ENCODE data around the gene CUX1. TPM values are rescaled to one million over a fixed set of nuclear protein-coding genes. Genes with fewer than 3 reads are reported as not detected.

Gene CUX1
- total RNA-seq, 1 experiment from 2014 or later = 116 TPM

DNA sequence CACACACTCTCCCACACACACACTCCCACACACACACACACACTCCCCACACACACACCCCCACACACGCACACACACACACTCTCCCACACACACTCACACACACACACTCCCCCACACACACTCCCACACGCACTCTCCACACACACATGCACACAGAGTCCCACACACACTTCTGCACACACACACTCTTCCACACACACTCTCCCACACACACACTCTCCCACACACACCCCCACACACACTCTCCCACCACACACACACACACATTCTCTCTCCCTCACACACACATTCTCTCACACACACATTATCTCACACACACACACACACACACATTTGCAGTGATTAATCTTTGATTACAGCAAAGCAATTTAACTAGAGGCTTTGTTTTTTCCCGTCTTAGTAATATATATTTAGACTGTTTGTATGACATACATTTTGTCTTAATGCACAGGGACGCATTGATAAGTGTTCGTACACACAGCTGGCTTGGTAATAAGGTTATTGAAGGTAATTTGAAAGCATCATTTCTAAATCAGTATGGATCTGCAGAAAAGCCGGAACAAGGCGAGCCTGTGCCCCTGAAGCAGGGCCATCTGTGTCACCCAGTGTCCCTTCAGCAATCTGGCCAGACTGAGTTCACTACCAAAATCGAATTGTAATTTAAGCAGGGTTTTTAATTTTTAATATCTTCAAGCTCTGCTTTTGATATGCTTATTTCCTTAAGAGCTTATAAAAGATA, 399.3 kb downstream of the CUX1 start:
- no TSS peak for BruUV-seq (replicated peaks)

DNA sequence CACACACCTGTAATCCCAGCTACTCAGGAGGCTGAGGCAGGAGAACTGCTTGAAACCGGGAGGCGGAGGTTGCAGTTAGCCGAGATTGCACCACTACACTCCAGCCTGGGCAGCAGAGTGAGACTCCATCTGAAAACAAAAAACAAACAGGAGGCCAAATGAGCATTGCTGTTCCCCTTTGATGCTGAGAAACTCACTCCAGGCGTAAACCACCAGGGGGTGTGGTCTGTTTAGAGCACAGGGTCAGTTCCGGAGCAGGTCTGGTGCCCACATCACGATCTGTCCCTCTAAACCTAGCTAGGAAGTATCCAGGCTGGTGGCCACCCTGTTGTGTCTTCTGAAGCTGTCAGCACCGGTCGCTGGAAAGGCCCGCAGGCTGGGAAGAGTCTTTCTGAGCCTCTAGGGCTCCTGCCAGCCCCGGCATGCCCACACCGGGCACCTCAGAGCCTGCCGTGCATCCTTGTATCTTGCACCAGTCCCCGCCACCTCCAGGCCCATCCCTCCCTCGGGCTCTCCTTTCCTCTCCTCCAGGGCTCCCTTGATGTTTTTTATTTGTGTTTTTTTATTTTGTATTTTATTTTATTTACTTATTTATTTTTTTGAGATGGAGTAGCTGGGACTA, 402.9 kb downstream of the CUX1 start:
- no peaks in the 10 kb centered on the region; the same call in 1 of the 2 replicates for H3K36me3 ChIP-seq (ENCODE audit: control insufficient read depth, insufficient read depth, low read length)
- Mint-ChIP-seq H3K9me3 (ENCODE audit: unreplicated experiment) (no peaks in the 10 kb centered on the region), H3K27me3 (ENCODE audit: insufficient read depth, unreplicated experiment) (no peaks in the 10 kb centered on the region), H3K27ac (ENCODE audit: unreplicated experiment) (no peak overlapping the region), H3K36me3 (ENCODE audit: insufficient read depth, unreplicated experiment) (peaks cover 65% of the 10 kb centered on the region), H3K4me3 (ENCODE audit: unreplicated experiment) (no peak overlapping the region), H3K4me1 (ENCODE audit: low read depth, unreplicated experiment) (no peaks in the 10 kb centered on the region)
- H3K9me3 ChIP-seq = no peaks in the 10 kb centered on the region
- TF ChIP-seq, protein P1, sequence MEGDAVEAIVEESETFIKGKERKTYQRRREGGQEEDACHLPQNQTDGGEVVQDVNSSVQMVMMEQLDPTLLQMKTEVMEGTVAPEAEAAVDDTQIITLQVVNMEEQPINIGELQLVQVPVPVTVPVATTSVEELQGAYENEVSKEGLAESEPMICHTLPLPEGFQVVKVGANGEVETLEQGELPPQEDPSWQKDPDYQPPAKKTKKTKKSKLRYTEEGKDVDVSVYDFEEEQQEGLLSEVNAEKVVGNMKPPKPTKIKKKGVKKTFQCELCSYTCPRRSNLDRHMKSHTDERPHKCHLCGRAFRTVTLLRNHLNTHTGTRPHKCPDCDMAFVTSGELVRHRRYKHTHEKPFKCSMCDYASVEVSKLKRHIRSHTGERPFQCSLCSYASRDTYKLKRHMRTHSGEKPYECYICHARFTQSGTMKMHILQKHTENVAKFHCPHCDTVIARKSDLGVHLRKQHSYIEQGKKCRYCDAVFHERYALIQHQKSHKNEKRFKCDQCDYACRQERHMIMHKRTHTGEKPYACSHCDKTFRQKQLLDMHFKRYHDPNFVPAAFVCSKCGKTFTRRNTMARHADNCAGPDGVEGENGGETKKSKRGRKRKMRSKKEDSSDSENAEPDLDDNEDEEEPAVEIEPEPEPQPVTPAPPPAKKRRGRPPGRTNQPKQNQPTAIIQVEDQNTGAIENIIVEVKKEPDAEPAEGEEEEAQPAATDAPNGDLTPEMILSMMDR (IDR thresholded peaks at IDR 0.05; ENCODE audit: insufficient read depth in 1 of 2, low read depth in 1 of 2, low read length in 1 of 2, severe bottlenecking in 1 of 2, unreplicated experiment in 1 of 2) = no peak
- BruUV-seq (replicated peaks) = no TSS peak
- POLR2A ChIA-PET = no interaction called here
- CTCF ChIA-PET = no interaction called here
- no peaks in the 10 kb centered on the region for H3K4me1 ChIP-seq
- no peak overlapping the region for H3K4me3 ChIP-seq (ENCODE audit: low read depth, low read length)
- no peak for DNase-seq
- H3K27me3 ChIP-seq (replicated peaks; ENCODE audit: control insufficient read depth, insufficient read depth, low read length) = no peaks in the 10 kb centered on the region
- intact Hi-C loops (cut with micrococcal nuclease; ENCODE audit: unreplicated experiment) = no loop called here

More for the DNA sequence above, 399.3 kb downstream of the CUX1 start:
- Mint-ChIP-seq H3K36me3 (ENCODE audit: insufficient read depth, unreplicated experiment) (peaks cover 84% of the 10 kb centered on the region), H3K4me3 (ENCODE audit: unreplicated experiment) (peak overlapping the region; percentile 21), H3K9me3 (ENCODE audit: unreplicated experiment) (no peaks in the 10 kb centered on the region), H3K4me1 (ENCODE audit: low read depth, unreplicated experiment) (no peaks in the 10 kb centered on the region), H3K27ac (ENCODE audit: unreplicated experiment) (peak overlapping the region; percentile 13), H3K27me3 (ENCODE audit: insufficient read depth, unreplicated experiment) (no peaks in the 10 kb centered on the region)
- no peak for DNase-seq
- Histone ChIP-seq H3K36me3 (ENCODE audit: control insufficient read depth, insufficient read depth, low read length) (no peaks in the 10 kb centered on the region; the same call in 1 of the 2 replicates), H3K9me3 (no peaks in the 10 kb centered on the region), H3K27me3 (replicated peaks; ENCODE audit: control insufficient read depth, insufficient read depth, low read length) (no peaks in the 10 kb centered on the region), H3K4me1 (no peaks in the 10 kb centered on the region), H3K4me3 (ENCODE audit: low read depth, low read length) (no peak overlapping the region)
- ChIA-PET POLR2A (no interaction called here), CTCF (no interaction called here)
- TF ChIP-seq, protein P1 (IDR thresholded peaks at IDR 0.05; ENCODE audit: insufficient read depth in 1 of 2, low read depth in 1 of 2, low read length in 1 of 2, severe bottlenecking in 1 of 2, unreplicated experiment in 1 of 2) = no peak
- intact Hi-C loops (cut with micrococcal nuclease; ENCODE audit: unreplicated experiment) = no loop called here

DNA sequence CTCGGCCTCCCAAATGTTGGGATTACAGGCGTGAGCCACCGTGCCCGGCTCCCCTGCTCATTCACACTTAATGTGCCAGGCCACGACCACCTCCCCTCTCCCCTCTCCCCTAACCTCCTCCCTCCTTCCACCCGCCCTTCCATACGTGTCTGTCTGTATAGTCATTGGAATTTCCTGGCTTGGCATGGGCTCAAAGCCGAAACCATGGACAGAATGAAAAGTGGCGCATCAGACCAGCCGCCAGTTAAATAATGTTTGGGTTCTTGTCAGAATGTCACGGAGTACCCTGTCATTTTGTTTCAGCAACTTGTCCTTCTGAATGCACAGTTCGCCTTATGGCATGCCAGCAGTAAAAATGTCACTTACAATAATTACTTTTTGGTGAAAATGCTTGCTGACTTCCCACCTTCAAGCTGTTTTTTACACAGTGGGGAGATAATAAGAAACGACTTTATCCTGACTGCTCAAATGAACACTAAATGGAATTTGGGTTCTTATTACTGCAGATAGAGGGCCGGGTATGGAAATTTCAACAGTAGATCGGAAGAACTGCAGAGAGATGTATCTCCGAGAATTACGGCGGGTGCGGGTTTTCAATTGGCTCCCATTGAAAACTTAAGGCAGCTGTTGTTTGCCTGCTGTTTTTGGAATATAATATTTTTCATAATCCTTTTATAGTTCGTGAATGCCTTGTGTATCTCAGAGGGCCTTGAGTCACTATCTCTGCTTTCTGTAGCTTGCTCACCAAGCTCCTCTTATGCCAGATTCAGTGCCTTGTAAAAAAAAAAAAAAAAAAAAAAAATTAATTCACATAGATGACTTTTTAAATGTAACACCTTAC, 403.8 kb downstream of the CUX1 start:
- TF ChIP-seq, protein P1 (IDR thresholded peaks at IDR 0.05; ENCODE audit: insufficient read depth in 1 of 2, low read depth in 1 of 2, low read length in 1 of 2, severe bottlenecking in 1 of 2, unreplicated experiment in 1 of 2) = no peak
- BruUV-seq (replicated peaks) = no TSS peak
- no peak for DNase-seq
- Histone ChIP-seq H3K36me3 (ENCODE audit: control insufficient read depth, insufficient read depth, low read length) (no peaks in the 10 kb centered on the region; the same call in 1 of the 2 replicates), H3K4me1 (no peaks in the 10 kb centered on the region), H3K9me3 (no peaks in the 10 kb centered on the region), H3K4me3 (ENCODE audit: low read depth, low read length) (no peak overlapping the region), H3K27me3 (replicated peaks; ENCODE audit: control insufficient read depth, insufficient read depth, low read length) (no peaks in the 10 kb centered on the region)
- CTCF ChIA-PET = interaction anchor here (0.5 to 0.6 kb wide), 2 partner anchors 685 to 1035 kb away, joined by 4 to 5 read pairs; no protein-coding TSS in a partner anchor
- no peak overlapping the region for H3K27ac Mint-ChIP-seq (ENCODE audit: unreplicated experiment)
- no peak overlapping the region for H3K4me3 Mint-ChIP-seq (ENCODE audit: unreplicated experiment)
- no peaks in the 10 kb centered on the region for H3K27me3 Mint-ChIP-seq (ENCODE audit: insufficient read depth, unreplicated experiment)
- no peaks in the 10 kb centered on the region for H3K4me1 Mint-ChIP-seq (ENCODE audit: low read depth, unreplicated experiment)
- peaks cover 65% of the 10 kb centered on the region for H3K36me3 Mint-ChIP-seq (ENCODE audit: insufficient read depth, unreplicated experiment)
- no peaks in the 10 kb centered on the region for H3K9me3 Mint-ChIP-seq (ENCODE audit: unreplicated experiment)
- POLR2A ChIA-PET = no interaction called here
- intact Hi-C loops (cut with micrococcal nuclease; ENCODE audit: unreplicated experiment) = no loop called here

Data from Caco-2 (cell line).